Measurements from ENCODE around the gene TRAPPC6A.

The TRAPPC6A gene

GRCh38 chr19:45146251-45146650, 31.8 kb downstream of the TRAPPC6A start:
- no peak for DNase-seq

DNA sequence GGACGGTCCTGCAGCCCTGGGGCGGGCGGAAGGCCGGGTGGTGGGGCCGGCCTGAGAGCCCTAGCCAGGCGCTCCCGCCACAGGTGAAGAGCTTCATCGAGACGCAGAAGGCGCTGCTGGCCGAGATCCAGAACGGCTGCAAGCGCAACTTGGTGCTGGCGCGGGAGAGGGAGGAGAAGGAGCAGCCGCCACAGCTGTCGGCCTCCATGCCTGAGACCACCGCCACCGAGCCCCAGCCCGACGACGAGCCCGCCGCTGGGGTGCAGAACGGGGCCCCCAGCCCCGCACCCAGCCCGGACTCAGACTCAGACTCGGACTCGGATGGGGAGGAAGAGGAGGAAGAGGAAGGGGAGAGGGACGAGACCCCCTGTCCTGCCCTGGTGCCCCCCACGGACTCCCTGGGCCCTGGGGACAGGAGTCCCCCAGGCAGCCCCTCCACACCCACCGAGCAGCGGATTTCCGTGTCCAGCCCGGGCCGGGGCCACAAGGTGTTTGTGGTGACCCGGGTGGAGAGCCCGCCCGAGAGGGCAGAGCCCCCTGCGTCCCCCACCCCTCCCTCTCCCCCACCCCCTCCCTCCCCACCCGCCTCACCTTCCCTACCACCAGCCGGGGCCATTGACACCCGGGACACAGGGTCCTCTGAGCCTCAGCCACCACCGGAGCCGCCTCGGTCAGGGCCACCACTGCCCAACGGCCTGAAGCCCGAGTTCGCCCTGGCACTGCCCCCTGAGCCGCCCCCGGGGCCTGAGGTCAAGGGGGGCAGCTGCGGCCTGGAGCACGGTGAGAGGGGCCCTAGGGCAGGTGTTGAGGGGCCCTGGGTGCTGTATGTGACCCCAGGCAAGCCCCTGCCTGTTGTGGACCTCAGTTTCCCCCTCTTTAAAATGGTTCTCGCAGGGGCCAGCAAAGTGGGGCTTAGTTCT, 32.5 kb downstream of the TRAPPC6A start:
- DNase-seq, result no peak

GRCh38 chr19:45144431-45145269, 33.4 kb downstream of the TRAPPC6A start:
- no peak for DNase-seq

- no peak for DNase-seq
Observed at GRCh38 chr19:45142726-45143110, 35.3 kb downstream of the TRAPPC6A start.

DNA sequence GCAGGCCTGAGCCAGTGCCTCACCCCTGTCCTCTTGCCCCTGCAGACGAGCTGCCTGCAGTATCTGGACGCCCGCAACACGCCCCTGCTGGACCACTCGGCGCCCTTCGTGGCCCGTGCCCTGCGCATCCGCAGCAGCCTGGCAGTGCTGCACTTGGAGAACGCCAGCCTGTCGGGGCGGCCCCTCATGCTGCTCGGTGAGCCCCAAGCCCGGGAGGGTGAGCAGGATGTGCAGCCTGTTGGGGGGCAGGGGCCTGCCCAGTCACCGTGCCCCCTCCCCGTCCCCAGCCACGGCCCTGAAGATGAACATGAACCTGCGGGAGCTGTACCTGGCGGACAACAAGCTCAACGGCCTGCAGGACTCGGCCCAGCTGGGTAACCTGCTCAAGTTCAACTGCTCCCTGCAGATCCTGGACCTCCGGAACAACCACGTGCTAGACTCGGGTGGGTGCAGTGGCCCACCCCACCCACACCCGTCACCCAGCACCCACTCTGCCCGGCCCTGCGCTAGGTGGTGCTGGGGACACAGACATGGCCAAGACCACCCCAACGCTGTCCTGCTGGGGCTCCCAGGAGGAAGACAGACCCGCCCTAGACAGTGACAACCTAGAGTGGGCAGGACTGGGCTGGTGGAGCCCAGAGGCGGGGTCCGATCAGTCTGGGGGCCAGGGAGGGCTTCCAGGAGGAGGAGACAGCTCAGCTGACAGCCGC, 35.9 kb downstream of the TRAPPC6A start:
- DNase-seq, result no peak

DNA sequence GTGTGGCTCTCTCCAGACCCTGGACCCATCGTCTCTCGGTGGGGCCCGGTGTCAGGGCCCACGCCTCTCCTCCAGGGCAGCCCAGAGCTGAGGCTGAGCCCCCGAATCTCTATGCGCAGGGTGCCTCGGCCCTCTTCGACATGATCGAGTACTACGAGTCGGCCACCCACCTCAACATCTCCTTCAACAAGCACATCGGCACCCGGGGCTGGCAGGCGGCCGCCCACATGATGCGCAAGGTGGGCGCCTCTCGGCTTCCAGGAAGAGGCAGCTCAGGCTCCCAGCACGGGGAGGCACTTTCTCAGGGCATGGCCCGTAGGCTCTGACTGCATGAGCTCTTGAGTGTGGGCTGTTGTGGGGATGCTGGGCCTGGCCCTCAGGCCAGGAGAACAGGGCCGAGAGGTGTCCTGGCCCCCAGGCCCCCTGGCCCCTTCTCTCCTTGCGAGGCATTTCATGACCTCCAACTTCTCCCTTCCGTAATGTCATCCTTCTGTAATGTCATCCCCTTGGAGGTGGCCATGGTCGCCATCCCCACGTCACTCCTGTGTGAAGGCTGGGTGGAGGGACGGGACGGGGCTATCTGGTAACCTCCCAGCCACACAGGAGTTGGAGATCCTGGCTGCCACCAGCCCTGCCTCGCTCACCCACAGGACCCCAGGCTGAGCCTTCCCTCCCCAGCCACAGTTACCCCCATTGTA, 36.7 kb downstream of the TRAPPC6A start:
- DNase-seq, result no peak

- no peak for DNase-seq
Observed at GRCh38 chr19:45140533-45140932, 37.5 kb downstream of the TRAPPC6A start.

GRCh38 chr19:45140144-45140503, 37.9 kb downstream of the TRAPPC6A start:
- DNase-seq, result no peak

GRCh38 chr19:45139286-45140143, 38.5 kb downstream of the TRAPPC6A start:
- no peak for DNase-seq

DNA sequence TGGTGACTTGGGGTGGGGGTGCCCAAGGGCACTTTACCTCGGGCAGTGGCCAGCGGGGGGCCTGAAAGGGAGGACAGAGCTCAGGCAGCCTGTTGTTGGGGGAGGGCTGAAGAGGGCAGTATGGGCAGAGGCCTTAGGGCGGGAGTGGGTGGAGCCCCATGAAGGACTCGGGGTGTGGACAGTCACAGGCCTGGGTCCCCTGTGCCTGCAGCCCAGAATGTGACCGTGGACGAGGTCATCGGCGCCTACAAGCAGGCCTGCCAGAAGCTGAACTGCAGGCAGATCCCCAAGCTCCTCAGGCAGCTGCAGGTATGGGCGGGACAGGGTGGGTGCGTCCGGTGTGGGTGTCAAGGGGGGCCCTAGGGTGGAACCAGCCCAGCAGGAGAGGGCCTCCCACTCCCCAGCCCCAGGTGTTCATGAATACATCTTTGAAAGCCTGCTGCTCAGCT, 39.7 kb downstream of the TRAPPC6A start:
- no peak for DNase-seq

- DNase-seq, result no peak
Observed at GRCh38 chr19:45137179-45137761, 40.8 kb downstream of the TRAPPC6A start.

DNA sequence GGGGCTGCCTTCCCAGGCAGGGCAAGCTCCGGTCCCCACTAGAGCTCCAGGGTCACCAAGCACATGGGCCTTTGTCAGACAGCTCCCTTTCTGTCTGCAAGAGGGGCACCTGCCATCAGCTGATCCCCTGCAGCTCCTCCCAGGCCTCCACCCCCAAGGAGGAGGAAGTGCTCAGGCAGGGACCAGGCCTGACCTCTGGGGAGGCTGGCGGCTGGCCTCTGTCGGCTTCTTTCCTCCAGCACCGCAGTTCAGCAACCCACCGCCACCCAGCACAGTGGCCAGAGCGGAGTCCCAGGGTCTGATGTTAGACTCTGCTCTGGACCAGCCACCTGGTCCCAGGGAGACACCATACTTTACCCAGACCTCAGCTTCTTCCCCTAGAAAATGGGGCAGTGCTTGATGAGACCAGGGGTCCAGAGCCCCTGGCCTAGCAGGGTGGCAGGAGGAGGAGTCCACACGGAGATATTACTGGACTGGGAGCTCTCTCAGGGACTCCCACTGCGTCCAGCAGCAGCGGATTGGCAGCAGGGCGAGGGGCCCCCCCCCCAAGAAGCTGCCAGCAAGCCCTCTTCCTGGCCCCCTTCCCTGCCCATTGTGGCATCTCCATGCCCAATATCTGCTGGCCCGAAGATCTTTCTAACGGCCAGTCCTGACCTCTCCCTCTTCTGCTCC, 41.4 kb downstream of the TRAPPC6A start:
- no peak for DNase-seq

DNA sequence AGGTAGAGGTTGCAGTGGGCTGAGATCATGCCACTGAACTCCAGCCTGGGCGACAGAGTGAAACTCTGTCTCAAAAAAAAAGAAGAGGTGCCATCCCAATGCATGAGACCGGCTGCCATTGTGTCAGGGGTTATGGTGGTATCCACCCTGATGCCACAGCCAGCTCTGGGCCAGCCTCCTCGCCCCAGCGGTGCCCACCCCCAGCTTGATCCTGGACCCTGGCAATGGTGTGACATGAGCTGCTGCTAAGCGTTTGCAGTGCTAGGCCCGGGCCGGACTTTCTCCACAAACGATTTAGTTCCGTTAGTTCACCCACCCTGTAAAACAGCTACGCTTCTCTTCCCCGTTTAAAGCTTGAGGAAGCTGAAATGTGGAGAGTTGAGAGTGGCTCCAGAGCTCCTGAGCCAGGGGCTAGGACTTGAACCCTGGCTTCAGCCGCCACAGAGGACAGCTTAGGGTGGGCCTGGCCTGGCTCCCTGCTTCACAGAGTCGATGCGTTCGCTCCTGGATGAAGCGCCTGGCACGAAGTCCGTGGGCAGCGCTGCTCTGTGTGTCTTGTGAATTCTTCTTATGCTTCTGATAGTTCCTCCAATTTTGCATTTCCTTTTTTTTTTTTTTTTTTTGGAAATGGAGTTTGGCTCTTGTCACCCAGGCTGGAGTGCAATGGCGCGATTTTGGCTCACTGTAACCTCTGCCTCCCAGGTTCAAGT, 42.7 kb downstream of the TRAPPC6A start:
- DNase-seq, result no peak

- DNase-seq, result no peak
Observed at GRCh38 chr19:45133661-45134060, 44.4 kb downstream of the TRAPPC6A start.

DNA sequence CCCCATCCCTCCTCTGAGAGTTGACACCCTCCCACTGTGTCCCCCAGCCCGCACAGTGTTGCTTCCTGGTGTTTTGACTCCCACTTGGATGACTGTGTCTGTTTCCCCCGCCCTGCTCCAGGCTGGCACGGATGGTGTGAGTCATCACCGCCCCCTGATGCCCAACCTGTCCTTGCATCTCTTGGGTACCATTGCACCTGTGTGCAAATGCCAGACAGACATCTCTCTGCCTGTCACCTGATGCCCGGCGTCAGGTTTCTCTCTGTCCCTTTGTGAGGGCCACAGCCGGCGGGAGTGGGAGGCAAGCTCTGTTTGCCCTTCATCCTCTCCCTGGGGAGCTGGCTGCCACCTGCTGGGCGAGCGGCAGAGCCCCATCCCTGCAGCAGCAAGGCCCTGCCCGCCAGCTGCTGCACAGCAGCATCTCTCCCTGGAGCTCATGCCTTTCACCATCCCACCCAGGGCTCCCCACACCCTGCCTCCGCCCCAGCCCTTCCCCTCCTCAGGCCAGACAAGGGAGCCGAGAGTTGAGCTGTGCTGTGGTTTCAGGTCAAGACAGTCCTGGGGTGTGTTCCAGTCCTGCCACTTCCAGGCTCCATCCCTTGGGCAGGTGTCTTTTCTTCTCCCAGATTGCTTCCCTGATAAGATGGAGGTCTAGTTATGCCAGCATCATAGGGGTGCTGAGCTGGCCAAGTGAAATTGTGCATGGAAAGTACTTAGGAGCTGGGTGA, 47.0 kb downstream of the TRAPPC6A start:
- no peak for DNase-seq

- no peak for DNase-seq
Observed at GRCh38 chr19:45130236-45130635, 47.8 kb downstream of the TRAPPC6A start.

DNA sequence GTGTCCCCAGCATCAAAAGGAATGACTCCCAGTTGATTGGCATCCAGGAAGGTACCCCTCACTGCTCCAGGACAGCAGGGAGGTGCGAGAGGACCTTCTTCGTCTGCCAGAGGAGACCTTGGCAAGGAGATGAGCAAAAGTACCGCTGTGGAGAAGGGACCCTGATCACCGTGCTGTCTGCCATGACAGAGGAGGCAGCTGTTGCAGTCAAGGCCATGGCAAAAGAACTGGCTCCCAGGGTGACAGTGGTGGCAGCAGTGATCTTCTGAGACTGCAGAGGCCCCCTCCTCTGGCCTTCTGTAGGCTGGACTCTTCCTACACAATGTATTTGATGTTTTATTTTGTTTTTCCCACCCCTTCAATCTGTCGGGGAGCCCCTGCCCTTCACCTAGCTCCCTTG, 49.2 kb downstream of the TRAPPC6A start:
- no peak for DNase-seq

DNA sequence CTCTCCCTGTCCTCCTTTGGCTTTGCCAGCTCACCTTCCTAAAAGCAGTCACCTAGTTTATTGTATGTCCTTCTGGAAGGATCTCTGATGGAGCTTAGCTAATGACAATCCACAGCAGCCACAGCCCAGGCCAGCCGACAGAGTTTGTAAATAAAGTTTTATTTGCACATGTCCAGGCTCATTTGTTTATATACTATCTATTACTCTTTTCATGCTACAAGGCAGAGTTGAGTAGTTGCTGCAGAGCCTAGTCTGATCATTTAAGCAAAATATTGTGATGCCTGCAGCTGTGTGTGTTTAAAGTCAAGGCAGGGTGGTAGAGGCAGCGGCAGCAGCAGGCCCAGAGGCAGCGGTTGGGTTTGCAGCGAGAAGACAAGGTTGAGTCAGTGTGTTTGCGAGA, 49.9 kb downstream of the TRAPPC6A start:
- DNase-seq, result no peak

DNA sequence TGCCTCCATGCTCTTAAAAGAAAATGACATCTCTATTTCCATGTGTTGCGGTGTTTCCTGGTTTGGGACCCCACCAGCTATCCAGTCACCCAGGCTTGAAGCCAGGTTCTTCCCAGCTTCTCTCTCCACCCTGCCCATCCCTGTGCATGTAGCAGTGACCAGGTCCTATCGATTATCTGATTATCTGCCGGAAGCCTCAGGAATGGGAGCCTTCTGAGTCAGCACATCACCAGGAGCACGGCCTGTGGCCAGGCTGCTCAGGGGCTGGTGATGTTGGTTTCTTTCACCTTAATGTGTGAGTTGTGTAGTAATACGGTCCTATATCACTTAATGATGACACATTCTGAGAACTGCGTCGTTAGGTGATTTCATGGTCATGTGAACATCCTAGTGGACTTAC, 51.4 kb downstream of the TRAPPC6A start:
- no peak for DNase-seq
